IPS-NIHi11 (cell line): ENCODE data around the gene ZNF423.
A peak's percentile ranks its signal among the peaks of the same experiment; 100 is the strongest.

Source experiments
- DNase-seq: peaks from one replicate; pipeline ENCODE4 v3.0.0; 2012; ENCODE audit warnings: mixed read lengths, low spot score

ZNF423 gene

DNA sequence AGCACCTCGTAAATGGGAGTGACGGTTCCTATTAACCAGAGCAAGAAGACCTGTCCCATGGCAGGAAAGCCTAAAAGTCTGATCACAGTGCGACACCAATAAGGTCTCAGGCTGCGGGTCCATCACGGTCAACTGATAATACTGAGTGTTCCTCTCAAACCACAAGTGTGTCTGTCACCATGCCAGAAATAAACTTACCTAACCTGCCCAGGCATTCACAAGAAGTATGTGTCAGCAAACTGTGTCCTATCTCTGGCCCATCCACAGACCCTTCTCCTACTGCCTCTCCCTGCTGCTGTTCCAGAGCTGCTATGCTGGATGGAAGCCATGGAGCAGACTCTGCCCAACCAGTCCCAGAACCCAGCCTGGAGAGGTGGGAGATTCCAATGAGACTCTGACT is 73.5 kb downstream of the ZNF423 start:
- DNase-seq, result no peak

GRCh38 chr16:49781401-49781800 is 74.5 kb downstream of the ZNF423 start:
- no peak for DNase-seq

- no peak for DNase-seq
These were observed 75.5 kb downstream of the ZNF423 start for GRCh38 chr16:49780433-49780832.

DNA sequence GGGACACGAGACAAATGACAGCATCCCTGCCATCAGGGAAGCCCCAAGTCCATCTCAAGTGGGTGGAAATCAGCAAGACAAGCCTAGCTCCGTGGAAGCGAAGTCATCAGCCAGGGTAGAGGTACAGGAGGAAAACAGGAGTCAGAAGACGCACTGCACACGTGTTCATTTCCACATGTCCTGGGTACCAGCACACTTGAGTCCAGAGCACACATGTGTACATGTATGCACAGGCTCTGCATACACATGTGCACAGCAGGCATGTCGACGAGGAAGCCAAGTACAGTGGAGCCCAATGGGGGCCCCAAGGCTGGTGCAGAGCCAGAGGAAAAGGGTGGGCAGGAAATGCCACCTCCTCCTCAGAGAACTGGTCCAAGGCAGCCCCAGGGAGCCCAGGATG is 75.9 kb downstream of the ZNF423 start:
- DNase-seq, result no peak

- no peak for DNase-seq
These were observed 77.5 kb downstream of the ZNF423 start for GRCh38 chr16:49778202-49778930.

DNA sequence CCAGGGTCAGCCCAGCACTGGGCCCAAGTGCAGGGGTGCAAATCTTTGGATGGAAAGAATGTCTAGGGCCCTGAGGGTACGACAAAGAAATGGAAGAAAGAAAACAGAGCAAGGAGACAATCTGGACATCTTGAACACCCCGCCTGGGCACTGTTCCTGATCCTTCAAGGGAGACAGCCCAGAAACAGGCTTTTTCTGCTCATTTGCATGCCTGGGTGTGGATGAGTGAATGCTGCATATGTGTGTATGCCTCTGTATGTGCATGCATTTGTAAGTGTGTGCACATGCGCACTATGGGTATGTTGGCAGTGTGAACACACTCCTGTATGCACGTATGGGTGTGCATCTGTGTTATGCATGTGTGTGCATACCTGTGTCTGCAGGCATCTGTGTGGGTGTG is 79.2 kb downstream of the ZNF423 start:
- DNase-seq, result no peak

DNA sequence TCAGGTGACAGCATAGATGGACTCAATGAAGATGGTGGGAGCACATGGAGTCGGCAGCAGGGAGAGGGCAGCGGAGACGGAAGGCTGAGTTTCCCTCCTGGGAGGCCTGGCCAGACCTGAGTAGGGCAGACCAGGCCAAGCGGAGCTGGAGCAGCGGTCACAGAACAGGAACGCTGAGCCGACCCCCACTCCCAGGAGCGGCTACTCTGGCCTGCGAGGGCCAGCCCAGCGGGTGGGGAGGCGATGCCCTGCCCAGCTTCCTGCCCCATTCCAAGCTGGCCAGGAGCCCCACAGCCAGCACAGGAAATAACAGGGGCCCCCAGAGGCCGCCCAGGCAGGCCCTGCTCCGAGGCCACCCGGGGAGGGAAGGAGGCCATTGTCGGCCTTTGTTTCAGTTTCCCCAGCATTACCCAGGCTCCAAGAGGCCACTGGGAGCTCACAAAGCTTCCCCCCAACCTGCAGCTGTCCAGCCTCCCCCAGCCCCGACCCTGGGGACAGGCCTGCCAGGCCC is 79.8 kb downstream of the ZNF423 start:
- DNase-seq, result peak; percentile 87

GRCh38 chr16:49775581-49775980 is 80.3 kb downstream of the ZNF423 start:
- DNase-seq, result no peak

DNA sequence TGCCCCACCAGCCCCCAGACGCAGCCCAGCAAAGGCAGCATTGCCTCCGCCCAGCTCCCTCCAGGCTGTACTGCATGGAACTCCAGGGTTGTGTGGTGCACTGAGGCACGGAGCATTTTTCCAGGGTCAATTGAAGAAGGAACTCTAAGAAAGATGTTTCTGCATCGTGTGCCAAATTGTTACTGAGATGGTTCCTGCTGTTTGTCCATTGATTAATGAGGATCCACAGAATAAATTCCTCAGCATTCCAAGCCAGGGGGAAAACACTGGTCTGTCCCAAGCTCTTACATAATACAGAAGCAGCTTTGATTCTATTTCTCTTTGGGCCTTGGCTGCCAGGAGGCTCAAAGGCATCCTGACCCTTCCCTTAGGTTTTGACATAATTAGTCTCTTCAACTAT is 80.9 kb downstream of the ZNF423 start:
- DNase-seq, result no peak

DNA sequence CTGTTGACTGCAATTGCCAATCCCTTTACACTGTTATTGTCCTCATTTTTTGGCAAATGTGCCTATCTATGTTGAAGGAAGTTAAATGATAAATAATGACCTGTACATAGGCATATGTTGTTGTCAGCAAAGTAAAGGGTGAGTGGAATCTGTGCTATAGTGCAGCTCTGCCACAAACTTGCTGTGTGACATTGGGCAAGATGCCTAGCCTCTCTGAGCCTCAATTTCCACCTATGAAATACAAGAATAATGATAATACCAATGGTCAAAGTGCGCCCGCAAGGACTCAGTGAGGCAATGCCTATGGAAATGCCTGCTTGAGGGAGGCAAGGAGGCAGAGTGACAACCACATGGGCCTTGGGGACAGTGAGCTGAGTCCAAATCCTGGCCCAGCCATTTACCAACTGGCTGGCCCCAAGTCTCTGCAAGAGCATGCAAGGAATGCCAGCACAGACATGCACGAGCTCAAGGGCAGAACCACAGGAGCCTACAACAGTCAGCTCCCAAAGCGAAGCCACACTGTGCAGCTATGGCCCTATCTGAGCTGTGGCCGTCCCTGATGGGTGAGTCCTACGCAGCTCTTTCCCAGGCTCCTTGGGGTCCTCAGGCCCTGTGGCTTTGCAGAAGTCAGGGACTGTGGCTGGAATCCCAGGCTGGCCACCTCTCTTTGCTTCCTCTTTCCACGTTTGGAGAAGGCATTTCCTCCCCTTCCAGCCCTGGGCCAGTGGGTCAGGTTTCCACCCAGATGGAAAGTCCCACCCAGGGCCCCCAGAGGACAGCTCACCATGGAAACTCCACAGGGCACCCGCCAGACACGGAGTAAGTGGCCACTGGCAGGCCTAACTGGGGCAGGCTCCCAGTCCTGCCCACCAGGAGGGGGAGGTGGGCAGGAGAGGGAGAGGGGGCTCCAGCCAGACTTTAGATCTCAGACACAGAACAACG is 82.1 kb downstream of the ZNF423 start:
- no peak for DNase-seq

- DNase-seq, result no peak
These were observed 87.9 kb downstream of the ZNF423 start for GRCh38 chr16:49767998-49768397.

GRCh38 chr16:49767414-49767813 is 88.5 kb downstream of the ZNF423 start:
- DNase-seq, result no peak

- DNase-seq, result no peak
These were observed 89.7 kb downstream of the ZNF423 start for GRCh38 chr16:49766225-49766624.

- no peak for DNase-seq
These were observed 92.1 kb downstream of the ZNF423 start for GRCh38 chr16:49763826-49764225.

- no peak for DNase-seq
These were observed 95.1 kb downstream of the ZNF423 start for GRCh38 chr16:49760815-49761214.

DNA sequence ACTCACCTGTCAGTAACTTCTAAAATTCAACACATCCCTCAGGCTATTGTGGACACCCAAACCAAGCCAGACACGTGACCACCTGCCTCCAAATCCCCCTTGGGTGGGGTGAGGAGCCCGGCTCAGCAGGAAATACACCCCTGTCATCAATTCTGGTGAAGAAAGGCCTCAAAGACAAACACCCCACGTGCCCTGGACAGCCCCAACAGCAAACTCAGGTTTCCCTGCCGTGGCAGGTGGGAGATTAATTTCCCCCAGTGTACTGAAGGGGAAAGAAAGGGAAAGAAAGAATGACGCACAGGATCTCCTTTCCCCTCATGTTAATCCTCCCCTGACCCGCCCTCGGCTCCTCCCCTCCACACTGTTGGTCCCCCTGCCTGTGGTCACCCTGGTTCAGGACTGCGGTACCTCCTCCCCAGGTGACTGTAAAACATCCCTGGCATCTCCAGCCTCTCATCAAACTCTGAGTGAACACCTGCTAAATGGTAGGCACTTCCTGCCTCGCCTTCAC is 98.3 kb downstream of the ZNF423 start:
- DNase-seq, result peak; percentile 75

GRCh38 chr16:49756775-49757558 is 98.9 kb downstream of the ZNF423 start:
- no peak for DNase-seq

GRCh38 chr16:49755716-49756505 is 100.0 kb downstream of the ZNF423 start:
- DNase-seq, result no peak

- peak; percentile 58 for DNase-seq
These were observed 100.6 kb downstream of the ZNF423 start for GRCh38 chr16:49755313-49755620.

GRCh38 chr16:49754495-49755312 is 101.2 kb downstream of the ZNF423 start:
- DNase-seq, result peak; percentile 75
